ENCODE results near the gene CLPX.

DNA sequence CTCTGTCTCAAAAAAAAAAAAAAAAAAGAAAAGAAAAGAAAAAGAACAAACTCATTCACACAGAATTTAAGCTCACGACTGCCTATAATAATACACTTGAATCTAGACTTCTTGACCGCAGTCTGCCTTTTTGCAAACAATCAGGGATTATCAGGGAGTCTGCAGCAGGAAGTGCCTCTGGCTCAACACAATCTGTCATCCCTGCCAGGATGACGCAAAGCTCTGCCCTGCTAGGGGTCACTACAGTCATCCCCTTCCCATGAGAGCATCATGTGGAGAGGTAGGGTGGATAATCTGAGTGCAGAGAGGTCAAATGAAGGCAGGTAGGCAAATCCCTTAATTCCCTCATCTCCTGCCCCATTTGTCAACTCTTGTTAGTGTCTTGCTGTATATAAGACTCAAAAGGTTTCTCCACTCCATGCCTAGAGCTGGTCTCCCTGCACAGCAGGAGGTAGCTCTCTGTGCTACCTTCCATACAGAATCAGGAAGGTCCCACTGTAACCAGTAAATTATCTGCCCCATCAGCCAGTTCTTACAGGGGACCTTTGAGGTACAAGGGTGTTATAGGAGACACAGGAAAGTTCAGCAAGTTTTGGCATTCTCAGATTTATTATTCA is 74.4 kb downstream of the CLPX start:
- TF ChIP-seq, protein P1, sequence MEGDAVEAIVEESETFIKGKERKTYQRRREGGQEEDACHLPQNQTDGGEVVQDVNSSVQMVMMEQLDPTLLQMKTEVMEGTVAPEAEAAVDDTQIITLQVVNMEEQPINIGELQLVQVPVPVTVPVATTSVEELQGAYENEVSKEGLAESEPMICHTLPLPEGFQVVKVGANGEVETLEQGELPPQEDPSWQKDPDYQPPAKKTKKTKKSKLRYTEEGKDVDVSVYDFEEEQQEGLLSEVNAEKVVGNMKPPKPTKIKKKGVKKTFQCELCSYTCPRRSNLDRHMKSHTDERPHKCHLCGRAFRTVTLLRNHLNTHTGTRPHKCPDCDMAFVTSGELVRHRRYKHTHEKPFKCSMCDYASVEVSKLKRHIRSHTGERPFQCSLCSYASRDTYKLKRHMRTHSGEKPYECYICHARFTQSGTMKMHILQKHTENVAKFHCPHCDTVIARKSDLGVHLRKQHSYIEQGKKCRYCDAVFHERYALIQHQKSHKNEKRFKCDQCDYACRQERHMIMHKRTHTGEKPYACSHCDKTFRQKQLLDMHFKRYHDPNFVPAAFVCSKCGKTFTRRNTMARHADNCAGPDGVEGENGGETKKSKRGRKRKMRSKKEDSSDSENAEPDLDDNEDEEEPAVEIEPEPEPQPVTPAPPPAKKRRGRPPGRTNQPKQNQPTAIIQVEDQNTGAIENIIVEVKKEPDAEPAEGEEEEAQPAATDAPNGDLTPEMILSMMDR (IDR thresholded peaks at IDR 0.05) = no peak
- TF ChIP-seq POLR2AphosphoS5 (IDR thresholded peaks at IDR 0.05) = no peak

All from prostate gland (tissue), 2 donors.